Measurements from ENCODE around the gene PRKAG1.

DNA sequence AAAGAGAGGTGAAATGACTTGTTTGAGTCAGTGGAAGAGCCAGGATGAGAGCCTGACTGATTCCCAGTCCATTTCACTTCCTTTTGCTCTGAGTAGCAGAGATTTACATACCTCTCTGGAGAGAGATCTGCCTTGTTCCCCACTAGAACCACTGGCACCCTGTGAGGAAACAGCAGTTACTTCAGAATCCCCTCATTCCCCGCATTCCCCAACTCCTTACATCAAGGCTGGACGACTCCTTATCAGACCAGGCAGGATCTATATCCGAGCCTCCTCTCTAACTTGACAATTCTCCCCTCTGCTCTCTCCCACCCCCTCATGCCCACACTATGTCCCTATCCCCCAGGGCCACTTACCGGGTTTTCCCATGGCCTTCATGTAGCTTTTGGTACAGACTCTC lies 47.5 kb upstream of the PRKAG1 start:
- TF ChIP-seq, protein P1, sequence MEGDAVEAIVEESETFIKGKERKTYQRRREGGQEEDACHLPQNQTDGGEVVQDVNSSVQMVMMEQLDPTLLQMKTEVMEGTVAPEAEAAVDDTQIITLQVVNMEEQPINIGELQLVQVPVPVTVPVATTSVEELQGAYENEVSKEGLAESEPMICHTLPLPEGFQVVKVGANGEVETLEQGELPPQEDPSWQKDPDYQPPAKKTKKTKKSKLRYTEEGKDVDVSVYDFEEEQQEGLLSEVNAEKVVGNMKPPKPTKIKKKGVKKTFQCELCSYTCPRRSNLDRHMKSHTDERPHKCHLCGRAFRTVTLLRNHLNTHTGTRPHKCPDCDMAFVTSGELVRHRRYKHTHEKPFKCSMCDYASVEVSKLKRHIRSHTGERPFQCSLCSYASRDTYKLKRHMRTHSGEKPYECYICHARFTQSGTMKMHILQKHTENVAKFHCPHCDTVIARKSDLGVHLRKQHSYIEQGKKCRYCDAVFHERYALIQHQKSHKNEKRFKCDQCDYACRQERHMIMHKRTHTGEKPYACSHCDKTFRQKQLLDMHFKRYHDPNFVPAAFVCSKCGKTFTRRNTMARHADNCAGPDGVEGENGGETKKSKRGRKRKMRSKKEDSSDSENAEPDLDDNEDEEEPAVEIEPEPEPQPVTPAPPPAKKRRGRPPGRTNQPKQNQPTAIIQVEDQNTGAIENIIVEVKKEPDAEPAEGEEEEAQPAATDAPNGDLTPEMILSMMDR (IDR thresholded peaks at IDR 0.05; ENCODE audit: low read length) = no peak
- TF ChIP-seq EZH2 (optimal IDR thresholded peaks at IDR 0.05; ENCODE audit: low read depth, low read length) (no peak), EZH2phosphoT487 (IDR thresholded peaks at IDR 0.05; ENCODE audit: low read length) (no peak)
